Activated CD8-positive, alpha-beta T cell treated with anti-CD3 and anti-CD28 coated beads for 36 hours (primary cell): ENCODE data around the gene STBD1. TPM values are rescaled to one million over a fixed set of nuclear protein-coding genes. Genes with fewer than 3 reads are reported as not detected.

ENCODE experiments used
- ATAC-seq: fragments of 200-7000 bp; cut with Tn5 transposase; one replicate; pipeline ENCODE4 v1.10.0; 2021; ENCODE audit warnings: mild to moderate bottlenecking, moderate library complexity
- CTCF ChIA-PET: fragments of 350-600 bp; sonication (Branson Sonifier 250); formaldehyde crosslinking; loops from one replicate; lab custom pipeline; 2021; ENCODE audit warnings: antibody characterized with exemption; lab: Charles Lee
- POLR2A ChIA-PET: fragments of 350-600 bp; sonication (Branson Sonifier 250); formaldehyde crosslinking; loops from one replicate; lab custom pipeline; 2021; ENCODE audit warnings: antibody characterized with exemption; lab: Charles Lee
- DNase-seq: peaks from one replicate; pipeline ENCODE4 v3.0.0-alpha.2; 2020
- H3K27ac Mint-ChIP-seq: one replicate; pipeline ENCODE4 v1.8.0; 2021; ENCODE audit warnings: mild to moderate bottlenecking, mixed read lengths
- H3K27me3 Mint-ChIP-seq: one replicate; pipeline ENCODE4 v1.8.0; 2021; ENCODE audit warnings: mixed read lengths
- H3K36me3 Mint-ChIP-seq: one replicate; pipeline ENCODE4 v1.8.0; 2021; ENCODE audit warnings: low read depth, mixed read lengths
- H3K4me1 Mint-ChIP-seq: one replicate; pipeline ENCODE4 v1.8.0; 2021; ENCODE audit warnings: low read depth, mixed read lengths
- H3K4me3 Mint-ChIP-seq: one replicate; pipeline ENCODE4 v1.8.0; 2021; ENCODE audit warnings: mild to moderate bottlenecking, moderate library complexity, mixed read lengths
- H3K9me3 Mint-ChIP-seq: one replicate; pipeline ENCODE4 v1.8.0; 2021; ENCODE audit warnings: mixed read lengths
- CTCF ChIP-seq: fragments of 200-600 bp; IDR thresholded peaks from one replicate; pipeline ENCODE4 v1.8.0; 2022; ENCODE audit warnings: antibody characterized with exemption, mild to moderate bottlenecking
- intact Hi-C: fragments of 100-400 bp; cut with micrococcal nuclease; formaldehyde crosslinking; loops from one replicate; pipeline ENCODE4 v1.10.0; 2022
- total RNA-seq, 2 experiments: library from RNA; stranded (reverse); gene quantifications; one replicate each; pipeline ENCODE4 v1.2.3, GENCODE V29; 2021

STBD1 gene
- total RNA-seq, 2 experiments from 2014 or later: 0.18 to 0.29 TPM

DNA sequence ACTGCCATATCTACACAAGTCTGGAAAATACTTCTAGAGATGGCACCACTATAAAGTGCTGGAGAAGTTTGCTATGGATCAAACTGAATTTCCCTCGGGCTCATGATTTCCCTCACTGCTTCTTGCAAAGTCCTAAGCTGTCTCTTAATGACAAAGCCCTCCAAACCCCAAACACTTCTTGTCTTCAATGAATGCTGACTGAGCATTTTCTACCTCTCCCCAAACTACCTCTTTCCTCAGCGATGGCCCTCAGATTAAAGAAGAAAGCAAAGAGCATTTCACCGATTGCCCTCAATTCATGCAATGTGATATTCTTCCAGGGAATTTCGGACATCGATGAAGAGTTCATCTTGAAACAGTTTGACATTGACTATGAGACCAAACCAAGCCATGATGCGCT is 35.3 kb upstream of the STBD1 start:
- no peaks in the 10 kb centered on the region for H3K36me3 Mint-ChIP-seq
- intact Hi-C loops: loop anchor here (10.0 kb wide), 1 partner anchor 104 kb away; no protein-coding TSS in a partner anchor
- ChIA-PET POLR2A (no interaction called here), CTCF (interaction anchor here (1.6 to 2.3 kb wide), 3 partner anchors 8 to 107 kb away, joined by 5 to 9 read pairs (median 6); no protein-coding TSS in a partner anchor)
- no peak for TF ChIP-seq CTCF
- H3K27ac Mint-ChIP-seq: no peak overlapping the region
- no peak overlapping the region for H3K4me3 Mint-ChIP-seq
- no peaks in the 10 kb centered on the region for H3K4me1 Mint-ChIP-seq
- DNase-seq (no peak), ATAC-seq (no peak)
- no peaks in the 10 kb centered on the region for H3K9me3 Mint-ChIP-seq
- peaks cover 5% of the 10 kb centered on the region for H3K27me3 Mint-ChIP-seq

DNA sequence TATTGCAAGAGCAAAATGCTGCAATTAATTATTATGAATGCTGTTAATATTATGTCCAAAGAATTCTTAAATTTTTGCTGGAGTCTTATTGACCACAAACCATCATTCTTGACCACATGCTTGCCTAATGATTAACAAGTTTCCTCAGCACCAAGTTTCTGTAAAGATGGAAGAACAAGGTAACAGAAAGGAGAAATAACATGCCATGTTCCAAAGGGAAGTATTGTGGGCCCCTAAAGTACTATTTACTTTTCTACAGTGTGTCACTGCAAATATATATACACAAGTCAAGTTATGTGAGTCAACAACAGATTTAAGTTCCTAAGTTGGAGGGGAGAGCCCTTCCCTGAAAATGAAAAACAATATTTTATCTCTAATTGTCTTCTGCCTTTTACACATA is 34.5 kb upstream of the STBD1 start:
- CTCF ChIA-PET: no interaction called here
- DNase-seq (no peak), ATAC-seq (no peak)
- H3K4me3 Mint-ChIP-seq: no peak overlapping the region
- no peak overlapping the region for H3K27ac Mint-ChIP-seq
- intact Hi-C loops: loop anchor here (10.0 kb wide), 1 partner anchor 103 kb away; no protein-coding TSS in a partner anchor
- no peaks in the 10 kb centered on the region for H3K9me3 Mint-ChIP-seq
- no peaks in the 10 kb centered on the region for H3K36me3 Mint-ChIP-seq
- no peak for TF ChIP-seq CTCF
- peaks cover 7% of the 10 kb centered on the region for H3K27me3 Mint-ChIP-seq
- POLR2A ChIA-PET: no interaction called here
- no peaks in the 10 kb centered on the region for H3K4me1 Mint-ChIP-seq

GRCh38 chr4:76272582-76272981 is 34.0 kb upstream of the STBD1 start:
- H3K27ac Mint-ChIP-seq: no peak overlapping the region
- no peaks in the 10 kb centered on the region for H3K4me1 Mint-ChIP-seq
- intact Hi-C loops: loop anchor here (10.0 kb wide), 1 partner anchor 102 kb away; no protein-coding TSS in a partner anchor
- no peak for TF ChIP-seq CTCF
- H3K27me3 Mint-ChIP-seq: peaks cover 7% of the 10 kb centered on the region
- no peaks in the 10 kb centered on the region for H3K36me3 Mint-ChIP-seq
- CTCF ChIA-PET: no interaction called here
- POLR2A ChIA-PET: no interaction called here
- no peak for DNase-seq
- ATAC-seq: no peak
- no peak overlapping the region for H3K4me3 Mint-ChIP-seq
- H3K9me3 Mint-ChIP-seq: no peaks in the 10 kb centered on the region

DNA sequence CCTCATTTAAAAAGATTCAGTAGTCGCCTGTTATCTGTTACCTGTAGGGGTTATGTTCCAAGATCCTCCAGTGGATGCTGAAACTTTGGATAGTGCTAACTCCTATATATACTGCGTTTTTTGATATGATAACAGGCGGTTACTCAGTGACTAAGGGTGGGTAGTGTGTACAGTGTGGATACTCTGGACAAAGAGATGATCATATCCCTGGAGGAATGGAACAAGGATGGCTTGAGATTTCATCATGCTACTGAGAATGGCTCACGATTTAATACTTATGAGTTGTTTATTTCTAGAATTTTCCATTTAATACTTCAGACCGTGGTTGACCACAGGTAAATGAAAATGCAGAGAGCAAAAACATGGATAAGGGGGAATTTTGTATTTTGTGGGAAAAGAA is 33.5 kb upstream of the STBD1 start:
- H3K4me1 Mint-ChIP-seq: no peaks in the 10 kb centered on the region
- H3K27me3 Mint-ChIP-seq: peaks cover 8% of the 10 kb centered on the region
- no peaks in the 10 kb centered on the region for H3K9me3 Mint-ChIP-seq
- no peaks in the 10 kb centered on the region for H3K36me3 Mint-ChIP-seq
- ChIA-PET POLR2A (no interaction called here), CTCF (no interaction called here)
- no peak overlapping the region for H3K4me3 Mint-ChIP-seq
- H3K27ac Mint-ChIP-seq: no peak overlapping the region
- ATAC-seq (no peak), DNase-seq (no peak)
- no peak for TF ChIP-seq CTCF
- intact Hi-C loops: loop anchor here (10.0 kb wide), 1 partner anchor 102 kb away; no protein-coding TSS in a partner anchor

- POLR2A ChIA-PET: no interaction called here
Measured at GRCh38 chr4:76275486-76276124, 30.9 kb upstream of the STBD1 start.

More at GRCh38 chr4:76275486-76276124, 30.9 kb upstream of the STBD1 start:
- H3K27ac Mint-ChIP-seq: no peak overlapping the region
- no peak overlapping the region for H3K4me3 Mint-ChIP-seq
- intact Hi-C loops: loop anchor here (10.0 kb wide), 1 partner anchor 99 kb away; no protein-coding TSS in a partner anchor
- H3K27me3 Mint-ChIP-seq: peaks cover 8% of the 10 kb centered on the region
- no peak for DNase-seq
- H3K36me3 Mint-ChIP-seq: no peaks in the 10 kb centered on the region
- H3K4me1 Mint-ChIP-seq: peaks cover 2% of the 10 kb centered on the region
- no peaks in the 10 kb centered on the region for H3K9me3 Mint-ChIP-seq
- CTCF ChIA-PET: interaction anchor here (1.0 to 6.2 kb wide), 2 partner anchors 95 to 102 kb away, joined by 3 to 58 read pairs; no protein-coding TSS in a partner anchor
- TF ChIP-seq CTCF: no peak
- ATAC-seq: no peak
